ENCODE results near the gene CDCA7.

Gene CDCA7

DNA sequence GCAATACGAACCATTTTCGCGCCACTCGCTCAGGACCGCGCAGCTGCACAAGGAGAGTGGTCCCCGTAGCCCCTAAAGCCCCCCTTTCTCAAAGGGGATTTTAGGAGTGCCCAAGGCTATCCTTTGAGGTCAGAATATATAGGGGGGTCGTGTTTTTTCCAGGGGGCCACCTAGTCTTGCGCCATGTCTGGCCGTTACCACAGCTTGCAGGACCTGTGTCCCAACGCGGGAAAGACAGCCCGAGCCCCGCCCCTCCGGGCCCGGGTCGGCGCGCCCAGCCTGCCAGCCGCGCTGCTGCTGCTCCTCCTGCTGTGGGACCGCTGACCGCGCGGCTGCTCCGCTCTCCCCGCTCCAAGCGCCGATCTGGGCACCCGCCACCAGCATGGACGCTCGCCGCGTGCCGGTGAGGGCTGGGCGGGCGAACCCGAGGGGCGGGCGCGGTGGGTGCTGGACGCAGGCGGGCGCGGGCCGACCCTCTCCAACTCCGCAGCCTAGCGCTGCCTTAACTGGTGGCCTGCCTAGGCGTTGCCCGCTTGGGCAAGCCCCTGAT lies at the start of gene CDCA7:
CDCA7 (plus strand) TSS at position 291 of the 550 bp plus-strand sequence; CDS start at position 383, 92 bp downstream.
- TF ChIP-seq GLIS3 (CRISPR knock-in tag; IDR thresholded peaks at IDR 0.05), result no peak
- TF ChIP-seq CSDC2 (CRISPR knock-in tag; IDR thresholded peaks at IDR 0.05), result no peak
- TF ChIP-seq RARB (CRISPR knock-in tag; IDR thresholded peaks at IDR 0.05), result no peak
- no peak for TF ChIP-seq OSR1 (CRISPR knock-in tag; IDR thresholded peaks at IDR 0.05)
- TF ChIP-seq BACH2 (CRISPR knock-in tag; IDR thresholded peaks at IDR 0.05; ENCODE audit: borderline replicate concordance), result no peak
- no peak for TF ChIP-seq ARNTL (CRISPR knock-in tag; IDR thresholded peaks at IDR 0.05; ENCODE audit: borderline replicate concordance, low read depth)
- TF ChIP-seq SNAI2 (CRISPR knock-in tag; IDR thresholded peaks at IDR 0.05), result no peak
- TF ChIP-seq, protein P1, sequence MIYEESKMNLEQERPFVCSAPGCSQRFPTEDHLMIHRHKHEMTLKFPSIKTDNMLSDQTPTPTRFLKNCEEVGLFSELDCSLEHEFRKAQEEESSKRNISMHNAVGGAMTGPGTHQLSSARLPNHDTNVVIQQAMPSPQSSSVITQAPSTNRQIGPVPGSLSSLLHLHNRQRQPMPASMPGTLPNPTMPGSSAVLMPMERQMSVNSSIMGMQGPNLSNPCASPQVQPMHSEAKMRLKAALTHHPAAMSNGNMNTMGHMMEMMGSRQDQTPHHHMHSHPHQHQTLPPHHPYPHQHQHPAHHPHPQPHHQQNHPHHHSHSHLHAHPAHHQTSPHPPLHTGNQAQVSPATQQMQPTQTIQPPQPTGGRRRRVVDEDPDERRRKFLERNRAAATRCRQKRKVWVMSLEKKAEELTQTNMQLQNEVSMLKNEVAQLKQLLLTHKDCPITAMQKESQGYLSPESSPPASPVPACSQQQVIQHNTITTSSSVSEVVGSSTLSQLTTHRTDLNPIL (CRISPR knock-in tag; IDR thresholded peaks at IDR 0.05; ENCODE audit: low read depth), result no peak
- no peak for TF ChIP-seq TSHZ2 (CRISPR knock-in tag; IDR thresholded peaks at IDR 0.05)
- TF ChIP-seq, protein P2, sequence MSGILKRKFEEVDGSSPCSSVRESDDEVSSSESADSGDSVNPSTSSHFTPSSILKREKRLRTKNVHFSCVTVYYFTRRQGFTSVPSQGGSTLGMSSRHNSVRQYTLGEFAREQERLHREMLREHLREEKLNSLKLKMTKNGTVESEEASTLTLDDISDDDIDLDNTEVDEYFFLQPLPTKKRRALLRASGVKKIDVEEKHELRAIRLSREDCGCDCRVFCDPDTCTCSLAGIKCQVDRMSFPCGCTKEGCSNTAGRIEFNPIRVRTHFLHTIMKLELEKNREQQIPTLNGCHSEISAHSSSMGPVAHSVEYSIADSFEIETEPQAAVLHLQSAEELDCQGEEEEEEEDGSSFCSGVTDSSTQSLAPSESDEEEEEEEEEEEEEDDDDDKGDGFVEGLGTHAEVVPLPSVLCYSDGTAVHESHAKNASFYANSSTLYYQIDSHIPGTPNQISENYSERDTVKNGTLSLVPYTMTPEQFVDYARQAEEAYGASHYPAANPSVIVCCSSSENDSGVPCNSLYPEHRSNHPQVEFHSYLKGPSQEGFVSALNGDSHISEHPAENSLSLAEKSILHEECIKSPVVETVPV (CRISPR knock-in tag; IDR thresholded peaks at IDR 0.05), result no peak
- TF ChIP-seq ESRRG (CRISPR knock-in tag; IDR thresholded peaks at IDR 0.05), result no peak
- no peak for TF ChIP-seq PPARA (CRISPR knock-in tag; IDR thresholded peaks at IDR 0.05; ENCODE audit: borderline replicate concordance)
- TF ChIP-seq ZFP30 (CRISPR knock-in tag; IDR thresholded peaks at IDR 0.05), result no peak
- TF ChIP-seq ZNF8 (CRISPR knock-in tag; IDR thresholded peaks at IDR 0.05), result no peak
- TF ChIP-seq ISL1 (CRISPR knock-in tag; IDR thresholded peaks at IDR 0.05), result no peak
- no peak for TF ChIP-seq ZNF565 (CRISPR knock-in tag; conservative IDR thresholded peaks at IDR 0.05; ENCODE audit: low read depth)

DNA sequence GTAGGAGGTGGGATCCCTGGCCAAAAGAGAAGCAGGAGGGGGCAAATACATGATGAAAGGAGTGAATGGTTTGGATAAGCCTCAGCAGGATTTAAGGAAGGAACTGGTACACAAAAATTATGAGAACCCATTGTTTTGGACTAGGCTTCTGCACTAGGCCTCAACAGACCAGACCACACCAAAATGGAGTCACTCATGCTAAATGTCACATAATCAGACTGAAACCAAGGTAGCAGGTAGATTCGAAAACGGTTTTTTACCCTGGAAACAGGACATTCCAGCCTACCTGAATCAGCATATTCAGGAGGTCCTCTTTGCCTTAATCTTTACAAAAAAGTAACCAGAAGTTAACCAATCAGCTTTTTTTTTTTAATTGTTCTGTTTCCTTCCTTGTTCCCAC lies 49.4 kb upstream of the CDCA7 start:
- ATAC-seq, result no peak
- TF ChIP-seq PPARA (CRISPR knock-in tag; IDR thresholded peaks at IDR 0.05; ENCODE audit: borderline replicate concordance), result no peak
- TF ChIP-seq SNAI2 (CRISPR knock-in tag; IDR thresholded peaks at IDR 0.05), result no peak
- TF ChIP-seq TSHZ2 (CRISPR knock-in tag; IDR thresholded peaks at IDR 0.05), result no peak
- no peak for TF ChIP-seq ARNTL (CRISPR knock-in tag; IDR thresholded peaks at IDR 0.05; ENCODE audit: borderline replicate concordance, low read depth)
- no peak for TF ChIP-seq ZC3H10 (CRISPR knock-in tag; IDR thresholded peaks at IDR 0.05)
- TF ChIP-seq, protein P1 (CRISPR knock-in tag; IDR thresholded peaks at IDR 0.05; ENCODE audit: low read depth), result no peak

More for the DNA sequence above, at the start of gene CDCA7:
- peak; percentile 84 for ATAC-seq

GRCh38 chr2:173307293-173307692 lies 47.4 kb upstream of the CDCA7 start:
- TF ChIP-seq, protein P1 (CRISPR knock-in tag; IDR thresholded peaks at IDR 0.05; ENCODE audit: low read depth), result no peak
- TF ChIP-seq ZNF70 (CRISPR knock-in tag; IDR thresholded peaks at IDR 0.05), result no peak
- no peak for TF ChIP-seq ESRRG (CRISPR knock-in tag; IDR thresholded peaks at IDR 0.05)
- TF ChIP-seq ZNF8 (CRISPR knock-in tag; IDR thresholded peaks at IDR 0.05), result no peak
- TF ChIP-seq OSR1 (CRISPR knock-in tag; IDR thresholded peaks at IDR 0.05), result no peak
- TF ChIP-seq RARB (CRISPR knock-in tag; IDR thresholded peaks at IDR 0.05), result no peak
- TF ChIP-seq TSHZ2 (CRISPR knock-in tag; IDR thresholded peaks at IDR 0.05), result no peak
- no peak for TF ChIP-seq ARNTL (CRISPR knock-in tag; IDR thresholded peaks at IDR 0.05; ENCODE audit: borderline replicate concordance, low read depth)
- no peak for TF ChIP-seq TCF4 (CRISPR knock-in tag; IDR thresholded peaks at IDR 0.05; ENCODE audit: borderline replicate concordance)
- TF ChIP-seq, protein P3, sequence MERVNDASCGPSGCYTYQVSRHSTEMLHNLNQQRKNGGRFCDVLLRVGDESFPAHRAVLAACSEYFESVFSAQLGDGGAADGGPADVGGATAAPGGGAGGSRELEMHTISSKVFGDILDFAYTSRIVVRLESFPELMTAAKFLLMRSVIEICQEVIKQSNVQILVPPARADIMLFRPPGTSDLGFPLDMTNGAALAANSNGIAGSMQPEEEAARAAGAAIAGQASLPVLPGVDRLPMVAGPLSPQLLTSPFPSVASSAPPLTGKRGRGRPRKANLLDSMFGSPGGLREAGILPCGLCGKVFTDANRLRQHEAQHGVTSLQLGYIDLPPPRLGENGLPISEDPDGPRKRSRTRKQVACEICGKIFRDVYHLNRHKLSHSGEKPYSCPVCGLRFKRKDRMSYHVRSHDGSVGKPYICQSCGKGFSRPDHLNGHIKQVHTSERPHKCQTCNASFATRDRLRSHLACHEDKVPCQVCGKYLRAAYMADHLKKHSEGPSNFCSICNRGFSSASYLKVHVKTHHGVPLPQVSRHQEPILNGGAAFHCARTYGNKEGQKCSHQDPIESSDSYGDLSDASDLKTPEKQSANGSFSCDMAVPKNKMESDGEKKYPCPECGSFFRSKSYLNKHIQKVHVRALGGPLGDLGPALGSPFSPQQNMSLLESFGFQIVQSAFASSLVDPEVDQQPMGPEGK (CRISPR knock-in tag; IDR thresholded peaks at IDR 0.05; ENCODE audit: borderline replicate concordance), result no peak
- no peak for ATAC-seq
